ENCODE data around the gene ZNF217.
A peak's percentile ranks its signal among the peaks of the same experiment; 100 is the strongest.
"Not testable (repeated sequence)": the region's sequence is repeated elsewhere in the genome, so short reads cannot be mapped to it uniquely, and the experiment has no call there.

ZNF217 gene

DNA sequence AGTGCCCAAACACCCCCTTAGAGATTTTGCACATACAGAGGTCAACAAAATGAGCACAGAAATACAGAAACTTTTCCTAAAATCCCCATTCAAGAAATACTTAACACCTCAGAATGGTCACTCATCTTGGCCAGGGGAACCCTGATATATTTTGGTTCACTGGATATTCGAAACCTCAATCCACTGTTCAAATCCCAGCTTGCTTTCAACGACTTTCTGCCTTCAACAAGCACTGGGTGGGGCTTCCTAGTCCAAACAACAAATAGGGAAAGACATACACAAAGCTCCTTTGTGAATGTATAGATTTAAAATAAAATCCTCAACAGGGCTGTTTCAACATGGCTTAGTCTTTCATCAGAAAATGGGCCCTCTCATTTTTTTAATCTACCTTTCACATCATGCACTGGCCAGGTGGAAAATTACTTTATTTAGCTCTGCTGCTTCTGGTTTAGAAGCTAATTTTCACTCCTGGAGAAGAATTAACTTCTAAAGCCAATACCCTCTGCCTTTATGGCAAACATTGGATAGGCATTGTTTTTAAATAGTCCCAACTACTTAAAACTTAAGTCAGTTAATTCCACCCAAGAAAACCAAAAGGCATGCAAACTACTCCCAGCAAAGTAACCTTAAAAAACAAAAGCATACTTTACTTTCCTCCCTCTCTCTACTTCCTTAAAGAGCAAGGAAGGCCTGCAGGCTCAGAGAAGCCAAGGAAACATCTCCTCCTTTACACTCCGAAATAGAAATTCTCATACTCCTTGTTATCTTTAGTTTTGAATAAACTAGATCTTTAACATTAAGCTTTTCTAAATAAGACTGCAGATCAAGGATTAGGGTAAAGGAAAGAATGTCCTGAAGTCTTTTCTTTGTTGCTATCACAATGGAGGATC lies 9.7 kb downstream of the ZNF217 start:
- Histone ChIP-seq H3K4me1 (peaks cover 43% of the 10 kb centered on the region), H3K36me3 (peaks cover 38% of the 10 kb centered on the region)
- DNase-seq; H3K4me3 ChIP-seq (ENCODE audit: low read depth, low read length); H3K9me3 ChIP-seq; H3K27me3 ChIP-seq: not testable (repeated sequence)

DNA sequence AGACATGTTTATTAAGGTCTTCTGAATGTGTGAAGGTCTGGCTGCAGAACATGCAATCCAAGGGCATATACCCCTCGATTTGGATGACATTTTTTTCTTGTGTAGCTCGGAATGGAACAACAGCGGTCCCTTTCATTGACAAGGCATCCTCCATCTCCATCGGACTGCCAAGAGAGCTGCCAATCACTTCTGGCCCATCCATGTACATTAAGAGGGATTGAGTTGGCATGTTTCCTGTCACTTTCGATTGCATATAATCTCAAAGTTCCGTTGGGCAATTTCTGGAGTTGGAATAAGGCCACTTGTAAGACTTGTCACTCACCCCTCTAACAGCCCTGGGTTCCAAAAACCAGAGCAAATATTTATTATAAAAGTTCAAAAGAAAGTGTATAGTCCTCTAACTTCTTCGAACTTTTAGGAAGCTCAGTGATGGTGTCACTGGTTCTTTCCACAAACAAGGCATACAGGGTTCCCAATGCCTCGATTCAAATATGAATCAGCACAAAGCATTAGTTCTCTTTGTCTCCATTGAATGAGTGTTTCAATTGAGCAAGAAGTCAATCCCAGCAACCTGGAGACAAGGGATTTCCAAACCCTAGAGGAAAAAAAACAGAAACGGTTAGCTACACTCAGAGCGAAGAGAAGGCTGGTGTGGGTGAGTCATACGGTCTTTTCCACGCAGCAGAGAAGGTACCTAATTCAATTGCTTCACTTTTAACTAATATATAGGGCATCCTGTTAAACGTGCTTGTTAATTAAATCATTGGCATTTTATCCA lies 10.9 kb downstream of the ZNF217 start:
- peaks cover 46% of the 10 kb centered on the region for H3K4me1 ChIP-seq
- TF ChIP-seq, protein P1, sequence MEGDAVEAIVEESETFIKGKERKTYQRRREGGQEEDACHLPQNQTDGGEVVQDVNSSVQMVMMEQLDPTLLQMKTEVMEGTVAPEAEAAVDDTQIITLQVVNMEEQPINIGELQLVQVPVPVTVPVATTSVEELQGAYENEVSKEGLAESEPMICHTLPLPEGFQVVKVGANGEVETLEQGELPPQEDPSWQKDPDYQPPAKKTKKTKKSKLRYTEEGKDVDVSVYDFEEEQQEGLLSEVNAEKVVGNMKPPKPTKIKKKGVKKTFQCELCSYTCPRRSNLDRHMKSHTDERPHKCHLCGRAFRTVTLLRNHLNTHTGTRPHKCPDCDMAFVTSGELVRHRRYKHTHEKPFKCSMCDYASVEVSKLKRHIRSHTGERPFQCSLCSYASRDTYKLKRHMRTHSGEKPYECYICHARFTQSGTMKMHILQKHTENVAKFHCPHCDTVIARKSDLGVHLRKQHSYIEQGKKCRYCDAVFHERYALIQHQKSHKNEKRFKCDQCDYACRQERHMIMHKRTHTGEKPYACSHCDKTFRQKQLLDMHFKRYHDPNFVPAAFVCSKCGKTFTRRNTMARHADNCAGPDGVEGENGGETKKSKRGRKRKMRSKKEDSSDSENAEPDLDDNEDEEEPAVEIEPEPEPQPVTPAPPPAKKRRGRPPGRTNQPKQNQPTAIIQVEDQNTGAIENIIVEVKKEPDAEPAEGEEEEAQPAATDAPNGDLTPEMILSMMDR (IDR thresholded peaks at IDR 0.05; ENCODE audit: low read depth, low read length): no peak
- H3K4me3 ChIP-seq (ENCODE audit: low read depth, low read length): peak overlapping the region; percentile 18
- H3K9me3 ChIP-seq: no peaks in the 10 kb centered on the region
- peak; percentile 55 for DNase-seq
- peaks cover 46% of the 10 kb centered on the region for H3K36me3 ChIP-seq
- H3K27me3 ChIP-seq: no peaks in the 10 kb centered on the region

DNA sequence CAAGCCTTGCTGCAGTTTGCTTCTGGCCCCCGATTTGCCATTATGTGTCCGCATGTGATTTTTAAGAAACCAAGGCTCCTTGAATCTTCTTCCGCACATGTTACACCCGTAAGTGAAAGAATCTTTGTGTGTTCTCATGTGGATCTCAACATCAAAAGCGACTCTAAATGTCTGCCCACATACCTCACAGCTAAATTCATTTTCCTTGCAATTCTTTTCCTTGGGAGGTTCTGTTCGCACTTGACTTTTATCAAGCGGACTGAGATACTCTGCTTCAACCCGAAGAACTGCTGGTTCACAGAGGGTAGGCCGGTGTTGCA lies 11.4 kb downstream of the ZNF217 start:
- TF ChIP-seq, protein P1 (IDR thresholded peaks at IDR 0.05; ENCODE audit: low read depth, low read length): no peak
- Histone ChIP-seq H3K4me3 (ENCODE audit: low read depth, low read length) (no peak overlapping the region), H3K27me3 (no peaks in the 10 kb centered on the region), H3K36me3 (peaks cover 51% of the 10 kb centered on the region), H3K4me1 (peaks cover 44% of the 10 kb centered on the region), H3K9me3 (no peaks in the 10 kb centered on the region)
- no peak for DNase-seq

DNA sequence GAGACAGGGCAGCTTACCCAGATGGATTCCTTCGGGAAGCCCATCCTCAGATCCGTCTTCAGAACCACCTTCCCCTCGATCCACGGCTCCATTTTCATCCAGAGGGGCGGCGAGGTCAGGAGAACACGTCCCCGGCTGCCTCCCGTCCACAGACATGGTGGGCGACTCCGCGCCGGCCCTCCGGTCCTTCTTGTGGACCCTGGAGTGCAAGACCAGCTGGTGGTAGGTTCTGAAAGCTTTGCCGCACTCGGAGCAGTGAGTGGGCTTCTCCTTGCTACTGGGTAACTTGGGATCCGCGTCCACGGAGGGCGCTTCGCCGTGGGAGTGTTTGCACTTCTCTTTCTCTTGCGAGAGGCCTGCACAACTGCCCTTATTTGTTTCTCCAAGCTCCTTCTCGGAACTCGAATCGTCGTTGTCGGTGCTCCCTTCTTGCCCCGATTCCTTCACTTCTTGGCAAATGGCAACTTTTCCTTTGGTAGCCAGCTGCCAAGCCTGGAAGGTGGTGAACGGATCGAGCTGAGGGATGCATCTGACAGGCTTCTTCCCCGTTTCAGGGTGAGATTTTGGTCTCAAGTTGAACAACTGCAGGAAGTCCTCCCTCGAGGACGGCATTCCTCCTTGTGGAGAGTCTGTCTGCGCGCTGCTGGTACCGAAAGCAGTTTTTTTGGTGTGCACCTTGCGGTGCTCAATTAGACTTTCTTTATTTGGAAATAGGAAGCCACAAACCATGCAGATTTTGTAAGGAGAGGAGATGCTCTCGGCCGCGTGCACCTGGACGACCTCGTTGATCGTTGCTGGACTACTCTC lies 12.0 kb downstream of the ZNF217 start:
- H3K9me3 ChIP-seq: no peaks in the 10 kb centered on the region
- no peaks in the 10 kb centered on the region for H3K27me3 ChIP-seq
- peaks cover 38% of the 10 kb centered on the region for H3K4me1 ChIP-seq
- no peak for DNase-seq
- TF ChIP-seq, protein P1 (IDR thresholded peaks at IDR 0.05; ENCODE audit: low read depth, low read length): no peak
- peaks cover 57% of the 10 kb centered on the region for H3K36me3 ChIP-seq
- H3K4me3 ChIP-seq (ENCODE audit: low read depth, low read length): no peak overlapping the region

DNA sequence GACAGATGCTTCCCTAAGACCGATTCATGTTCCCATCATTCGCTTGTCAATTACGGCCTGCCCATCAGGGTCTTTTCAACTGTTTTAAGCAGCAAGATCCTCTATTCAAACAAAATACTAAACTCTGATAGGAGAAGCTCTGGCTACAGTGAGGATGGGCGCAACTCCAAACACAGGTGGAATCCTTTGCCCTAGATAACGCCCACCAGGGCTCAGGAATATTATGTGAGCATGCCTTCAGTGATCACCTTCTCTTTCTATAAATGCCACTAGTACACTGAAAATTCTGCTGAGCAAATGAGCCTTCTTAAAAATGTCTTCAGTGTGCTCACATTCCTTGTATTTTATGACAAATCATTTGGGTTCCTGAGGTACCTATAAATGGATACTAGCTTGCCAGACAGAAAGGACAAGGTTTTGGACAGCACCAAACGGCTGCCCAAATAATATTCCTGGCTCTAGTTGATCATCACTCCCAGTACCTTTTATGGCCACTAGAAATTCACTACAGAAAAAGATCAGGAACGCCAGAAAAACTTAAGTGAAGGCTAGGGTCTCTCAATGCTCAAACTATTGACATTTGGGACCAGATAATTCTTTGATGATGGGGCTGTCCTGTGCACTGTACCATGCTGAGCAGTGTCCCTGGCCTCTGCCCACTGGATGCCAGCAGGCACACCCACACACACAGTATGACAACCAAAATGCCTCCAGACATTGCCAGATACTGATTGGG lies 13.1 kb downstream of the ZNF217 start:
- Histone ChIP-seq H3K36me3 (peaks cover 68% of the 10 kb centered on the region), H3K4me1 (peaks cover 32% of the 10 kb centered on the region), H3K9me3 (no peaks in the 10 kb centered on the region), H3K4me3 (ENCODE audit: low read depth, low read length) (no peak overlapping the region), H3K27me3 (no peaks in the 10 kb centered on the region)
- no peak for DNase-seq
- TF ChIP-seq, protein P1 (IDR thresholded peaks at IDR 0.05; ENCODE audit: low read depth, low read length): peak; percentile 13; the same call in 1 of the 2 replicates

Measured in BE2C (cell line).